ENCODE measurements around the gene PHYHD1.

Gene PHYHD1

DNA sequence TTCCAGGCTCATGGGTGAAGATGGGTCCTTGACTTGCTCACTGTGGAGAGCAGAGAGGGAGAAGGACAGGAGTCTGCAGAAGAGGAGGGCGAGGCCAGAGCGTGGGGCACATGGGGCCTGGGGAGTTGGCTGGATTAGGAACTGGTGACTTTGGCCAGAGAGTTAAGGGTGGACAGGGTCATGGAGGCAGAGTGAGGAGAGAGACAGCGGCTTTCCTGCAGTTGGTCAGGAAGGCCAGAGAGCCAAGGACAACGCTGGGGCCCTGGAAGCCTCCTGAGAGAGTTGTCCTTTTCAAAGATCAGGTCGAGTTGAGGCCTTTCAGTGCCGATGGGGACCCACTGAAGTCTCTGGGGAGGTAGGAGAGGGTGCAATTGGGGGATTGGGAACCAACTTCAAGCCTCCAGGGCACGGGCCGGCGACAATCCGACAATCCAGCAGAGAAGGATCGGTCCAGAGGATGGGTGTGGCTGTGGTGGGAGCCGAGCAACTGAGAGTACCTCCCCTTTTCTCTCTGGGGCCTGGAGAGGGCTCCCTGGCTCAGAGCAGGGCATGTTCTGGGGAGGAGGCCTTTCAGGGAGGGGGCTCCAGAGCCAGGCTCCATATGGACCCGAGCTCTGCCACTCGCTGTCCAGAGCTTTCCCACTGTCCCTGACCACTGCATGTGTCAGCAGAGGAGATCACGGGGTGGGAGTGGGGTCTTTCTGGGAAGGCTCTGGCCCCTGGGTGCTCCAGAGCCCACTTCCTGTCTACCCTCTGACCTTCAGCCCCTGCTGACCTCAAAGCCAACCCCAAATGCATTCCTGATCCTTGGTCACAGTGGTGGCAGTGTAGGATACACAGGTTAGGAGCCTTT, 7.5 kb upstream of the PHYHD1 start:
- no peak for DNase-seq
- in situ Hi-C loops (cut with HindIII; ENCODE audit: low pct_ligation_motif_present, low sequenced_read_pairs): no loop called here
- TF ChIP-seq CTCF (IDR thresholded peaks at IDR 0.05; ENCODE audit: low read depth, low read length, missing control alignments): no peak

DNA sequence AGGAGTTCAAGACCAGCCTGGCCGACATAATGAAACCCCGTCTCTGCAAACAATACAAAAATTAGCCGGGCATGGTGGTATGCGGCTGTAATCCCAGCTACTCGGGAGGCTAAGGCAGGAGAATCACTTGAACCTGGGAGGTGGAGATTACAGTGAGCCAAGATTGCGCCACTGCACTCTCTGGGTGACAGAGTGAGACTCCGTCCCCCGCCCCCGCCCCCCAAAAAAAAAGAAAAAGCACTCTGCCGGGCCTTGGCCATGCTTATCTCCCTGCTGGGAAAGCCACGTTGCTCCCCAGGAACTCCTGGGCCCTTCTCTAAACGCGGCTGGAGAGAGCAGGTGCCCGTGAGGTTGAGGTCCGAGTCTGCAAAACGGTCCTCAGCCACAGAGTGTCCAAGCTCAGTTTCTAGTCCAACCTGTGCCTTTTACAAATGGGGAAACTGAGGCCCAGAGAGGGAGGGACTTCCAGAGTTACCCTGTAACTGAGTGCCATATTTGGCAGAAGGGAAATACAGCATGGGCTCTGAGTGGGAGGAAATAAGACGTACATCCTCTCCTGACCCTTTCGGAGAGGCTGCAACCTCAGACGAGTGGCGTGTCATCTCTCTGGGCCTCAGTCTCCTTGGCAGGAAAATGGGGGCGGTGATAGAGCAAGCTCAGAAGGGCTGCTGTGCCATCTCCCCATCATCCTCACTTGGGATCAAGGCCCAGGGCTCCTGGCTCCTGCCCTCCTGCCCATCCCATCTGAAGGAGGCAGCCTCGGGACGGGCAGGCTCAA, 6.6 kb upstream of the PHYHD1 start:
- in situ Hi-C loops (cut with HindIII; ENCODE audit: low pct_ligation_motif_present, low sequenced_read_pairs): no loop called here
- DNase-seq: no peak
- no peak for TF ChIP-seq CTCF (IDR thresholded peaks at IDR 0.05; ENCODE audit: low read depth, low read length, missing control alignments)
- Histone ChIP-seq H3K36me3 (replicated peaks) (peaks cover 42% of the 10 kb centered on the region), H3K27me3 (replicated peaks) (no peaks in the 10 kb centered on the region), H3K27ac (no peak overlapping the region), H3K4me3 (ENCODE audit: low read depth, low read length) (no peak overlapping the region)

More for the DNA sequence above, 7.5 kb upstream of the PHYHD1 start:
- H3K4me3 ChIP-seq (ENCODE audit: low read depth, low read length): no peak overlapping the region
- H3K36me3 ChIP-seq (replicated peaks): peaks cover 51% of the 10 kb centered on the region
- peak overlapping the region; percentile 55 for H3K27ac ChIP-seq
- H3K27me3 ChIP-seq (replicated peaks): no peaks in the 10 kb centered on the region

- Histone ChIP-seq H3K27ac (no peak overlapping the region), H3K27me3 (replicated peaks) (no peaks in the 10 kb centered on the region), H3K4me3 (ENCODE audit: low read depth, low read length) (no peak overlapping the region), H3K36me3 (replicated peaks) (peaks cover 27% of the 10 kb centered on the region)
- no peak for TF ChIP-seq CTCF (IDR thresholded peaks at IDR 0.05; ENCODE audit: low read depth, low read length, missing control alignments)
- in situ Hi-C loops (cut with HindIII; ENCODE audit: low pct_ligation_motif_present, low sequenced_read_pairs): no loop called here
- DNase-seq: no peak
Observed at GRCh38 chr9:128916204-128916603, 4.6 kb upstream of the PHYHD1 start.

- no peak overlapping the region for H3K27ac ChIP-seq
Observed at GRCh38 chr9:128916745-128917144, 4.0 kb upstream of the PHYHD1 start.

DNA sequence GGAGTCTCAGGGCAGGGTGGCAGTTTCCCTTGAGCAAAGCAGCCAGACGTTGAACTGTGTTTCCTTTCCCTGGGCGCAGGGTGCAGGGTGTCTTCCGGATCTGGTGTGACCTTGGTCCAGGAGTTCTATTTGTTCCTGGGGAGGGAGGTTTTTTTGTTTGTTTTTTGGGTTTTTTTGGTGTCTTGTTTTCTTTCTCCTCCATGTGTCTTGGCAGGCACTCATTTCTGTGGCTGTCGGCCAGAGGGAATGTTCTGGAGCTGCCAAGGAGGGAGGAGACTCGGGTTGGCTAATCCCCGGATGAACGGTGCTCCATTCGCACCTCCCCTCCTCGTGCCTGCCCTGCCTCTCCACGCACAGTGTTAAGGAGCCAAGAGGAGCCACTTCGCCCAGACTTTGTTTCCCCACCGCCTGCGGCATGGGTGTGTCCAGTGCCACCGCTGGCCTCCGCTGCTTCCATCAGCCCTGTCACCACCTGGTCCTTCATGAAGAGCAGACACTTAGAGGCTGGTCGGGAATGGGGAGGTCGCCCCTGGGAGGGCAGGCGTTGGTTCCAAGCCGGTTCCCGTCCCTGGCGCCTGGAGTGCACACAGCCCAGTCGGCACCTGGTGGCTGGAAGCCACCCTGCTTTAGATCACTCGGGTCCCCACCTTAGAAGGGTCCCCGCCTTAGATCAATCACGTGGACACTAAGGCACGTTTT, 3.5 kb upstream of the PHYHD1 start:
- in situ Hi-C loops (cut with HindIII; ENCODE audit: low pct_ligation_motif_present, low sequenced_read_pairs): no loop called here
- H3K27me3 ChIP-seq (replicated peaks): no peaks in the 10 kb centered on the region
- peak; percentile 32 for DNase-seq
- H3K36me3 ChIP-seq (replicated peaks): peaks cover 22% of the 10 kb centered on the region
- H3K4me3 ChIP-seq (ENCODE audit: low read depth, low read length): no peak overlapping the region
- TF ChIP-seq CTCF (IDR thresholded peaks at IDR 0.05; ENCODE audit: low read depth, low read length, missing control alignments): no peak
- no peak overlapping the region for H3K27ac ChIP-seq

More at GRCh38 chr9:128916745-128917144, 4.0 kb upstream of the PHYHD1 start:
- in situ Hi-C loops (cut with HindIII; ENCODE audit: low pct_ligation_motif_present, low sequenced_read_pairs): no loop called here
- H3K27me3 ChIP-seq (replicated peaks): no peaks in the 10 kb centered on the region
- peaks cover 25% of the 10 kb centered on the region for H3K36me3 ChIP-seq (replicated peaks)
- TF ChIP-seq CTCF (IDR thresholded peaks at IDR 0.05; ENCODE audit: low read depth, low read length, missing control alignments): no peak
- no peak for DNase-seq
- H3K4me3 ChIP-seq (ENCODE audit: low read depth, low read length): no peak overlapping the region

Measured in brain microvascular endothelial cell (primary cell).